Right lobe of liver (tissue), 6 donors: ENCODE measurements around the gene ST8SIA2. TPM values are rescaled to one million over a fixed set of nuclear protein-coding genes. Genes with fewer than 3 reads are reported as not detected.

Experiments
- ATAC-seq, 4 donors: fragments of 200-7000 bp; cut with Tn5 transposase; one replicate each; pipeline ENCODE4 v1.9.1; 2020; ENCODE audit warnings: mild to moderate bottlenecking in 4 of 4, moderate library complexity in 4 of 4
- DNase-seq, 3 donors: peaks; one replicate each; pipeline ENCODE4 v3.0.0-alpha.2; 2020
- H3K27ac ChIP-seq, 3 donors: fragments of 200-600 bp; one replicate each; pipeline ENCODE4 v1.8.0; 2022
- H3K27me3 ChIP-seq, 2 donors: fragments of 200-600 bp; one replicate each; pipeline ENCODE4 v1.8.0; 2022
- H3K36me3 ChIP-seq, 4 donors: fragments of 200-600 bp; sonication (generic) in 1 of 4; one replicate each; pipeline versions ENCODE4 v1.5.1 to v1.8.0; 2017 to 2022; ENCODE audit warnings: control low read depth in 1 of 4
- H3K4me1 ChIP-seq, 4 donors: fragments of 200-600 bp; sonication (generic) in 1 of 4; one replicate each; pipeline versions ENCODE4 v1.5.1 to v1.8.0; 2017 to 2022; ENCODE audit warnings: control low read depth in 1 of 4
- H3K4me3 ChIP-seq, 3 donors: fragments of 200-600 bp; one replicate each; pipeline ENCODE4 v1.8.0; 2022
- H3K9me3 ChIP-seq, 4 donors: fragments of 200-600 bp; sonication (generic) in 1 of 4; one replicate each; pipeline versions ENCODE4 v1.5.1 to v1.8.0; 2017 to 2022; ENCODE audit warnings: control low read depth in 1 of 4
- POLR2A ChIP-seq: fragments of 450-650 bp; IDR thresholded peaks from one replicate; pipeline ENCODE4 v1.6.1; 2017; ENCODE audit warnings: antibody characterized with exemption, mild to moderate bottlenecking
- WGBS: methylation state at CpG from one replicate; pipeline ENCODE4 v1.1.6; 2018; ENCODE audit warnings: low coverage, low lambda C conversion rate; ENCODE audit not compliant: insufficient coverage; ENCODE audit errors: missing lambda C conversion rate; 5-methylcytosine and 5-hydroxymethylcytosine counted together
- intact Hi-C, 2 donors: fragments of 100-400 bp; cut with DNase I; formaldehyde crosslinking; loops; one replicate each; pipeline versions ENCODE4 v1.11.2 to v1.14.1; 2022
- total RNA-seq, 6 experiments: library from RNA; depleted of rRNA in 2 of 6; stranded (reverse); fragments of >200 nt in 2 of 6; fragmentation: NEBNext Ultra II Directional in 3 of 6; extraction: Animal tissue kit (Norgen Biotek cat#: 25700) in 3 of 6; gene quantifications; one replicate each; pipeline versions ENCODE4 v1.1.0 to v1.2.4, GENCODE V29; 2016 to 2023
- TF ChIP-seq, protein P1 (sequence below), 4 donors: fragments of 200-600 bp in 3 of 4; fragments of 450-650 bp in 1 of 4; IDR thresholded peaks; one replicate each; pipeline versions ENCODE4 v1.5.1 to v1.8.0; 2016 to 2022; ENCODE audit warnings: antibody characterized with exemption in 4 of 4, mild to moderate bottlenecking in 2 of 4
- donor health status: DM: no; HTN: yes; CAD: no.
- donor health status: DM: no; HTN: no; CAD: no.
- donor health status: DM: no; HTN: no; CAD: no.
- donor health status: DM: no; HTN: yes; CAD: no.
- donor health status: DM: no; HTN: yes; CAD: no.

Gene ST8SIA2
- total RNA-seq, 6 experiments from 2014 or later: not detected

GRCh38 chr15:92444631-92445030 is 51.0 kb downstream of the ST8SIA2 start:
- no CpG with 5 or more reads among the region's 21 CpGs for WGBS
- DNase-seq: no peak

DNA sequence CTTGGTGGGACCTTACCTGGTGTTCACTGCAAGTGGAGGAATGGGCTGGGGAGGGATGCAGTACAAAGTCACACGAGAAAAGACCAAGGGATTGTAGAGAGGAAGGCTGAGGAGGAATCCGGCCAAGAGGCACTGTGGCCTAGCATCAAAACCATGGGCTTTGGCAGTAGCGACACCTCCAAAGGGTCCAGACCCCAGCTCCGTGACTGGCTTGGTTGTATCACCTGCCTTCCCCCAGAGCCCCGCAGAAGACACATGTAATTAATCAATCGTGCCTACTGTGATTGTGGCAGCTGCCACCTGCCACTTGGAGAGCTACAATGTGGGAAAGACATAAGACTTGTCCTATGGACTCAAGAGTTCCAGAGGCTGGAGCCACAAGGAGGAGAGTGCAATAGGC is 54.7 kb downstream of the ST8SIA2 start:
- ATAC-seq (no peak), DNase-seq (no peak)
- intact Hi-C loops: no loop called here
- WGBS: 73% methylated on average over 5 of the region's 6 CpGs
- Histone ChIP-seq H3K9me3 (no peaks in the 10 kb centered on the region), H3K27ac (no peak overlapping the region), H3K27me3 (no peaks in the 10 kb centered on the region), H3K4me3 (no peak overlapping the region), H3K4me1 (no peaks in the 10 kb centered on the region), H3K36me3 (no peaks in the 10 kb centered on the region)
- no peak for TF ChIP-seq POLR2A
- TF ChIP-seq, protein P1, sequence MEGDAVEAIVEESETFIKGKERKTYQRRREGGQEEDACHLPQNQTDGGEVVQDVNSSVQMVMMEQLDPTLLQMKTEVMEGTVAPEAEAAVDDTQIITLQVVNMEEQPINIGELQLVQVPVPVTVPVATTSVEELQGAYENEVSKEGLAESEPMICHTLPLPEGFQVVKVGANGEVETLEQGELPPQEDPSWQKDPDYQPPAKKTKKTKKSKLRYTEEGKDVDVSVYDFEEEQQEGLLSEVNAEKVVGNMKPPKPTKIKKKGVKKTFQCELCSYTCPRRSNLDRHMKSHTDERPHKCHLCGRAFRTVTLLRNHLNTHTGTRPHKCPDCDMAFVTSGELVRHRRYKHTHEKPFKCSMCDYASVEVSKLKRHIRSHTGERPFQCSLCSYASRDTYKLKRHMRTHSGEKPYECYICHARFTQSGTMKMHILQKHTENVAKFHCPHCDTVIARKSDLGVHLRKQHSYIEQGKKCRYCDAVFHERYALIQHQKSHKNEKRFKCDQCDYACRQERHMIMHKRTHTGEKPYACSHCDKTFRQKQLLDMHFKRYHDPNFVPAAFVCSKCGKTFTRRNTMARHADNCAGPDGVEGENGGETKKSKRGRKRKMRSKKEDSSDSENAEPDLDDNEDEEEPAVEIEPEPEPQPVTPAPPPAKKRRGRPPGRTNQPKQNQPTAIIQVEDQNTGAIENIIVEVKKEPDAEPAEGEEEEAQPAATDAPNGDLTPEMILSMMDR (IDR thresholded peaks at IDR 0.05): no peak

More at GRCh38 chr15:92444631-92445030, 51.0 kb downstream of the ST8SIA2 start:
- Histone ChIP-seq H3K27ac (no peak overlapping the region), H3K27me3 (no peaks in the 10 kb centered on the region), H3K4me1 (no peaks in the 10 kb centered on the region), H3K9me3 (no peaks in the 10 kb centered on the region), H3K36me3 (no peaks in the 10 kb centered on the region), H3K4me3 (no peak overlapping the region)
- no peak for TF ChIP-seq POLR2A
- TF ChIP-seq, protein P1 (IDR thresholded peaks at IDR 0.05): no peak
- intact Hi-C loops: no loop called here
- ATAC-seq: no peak

DNA sequence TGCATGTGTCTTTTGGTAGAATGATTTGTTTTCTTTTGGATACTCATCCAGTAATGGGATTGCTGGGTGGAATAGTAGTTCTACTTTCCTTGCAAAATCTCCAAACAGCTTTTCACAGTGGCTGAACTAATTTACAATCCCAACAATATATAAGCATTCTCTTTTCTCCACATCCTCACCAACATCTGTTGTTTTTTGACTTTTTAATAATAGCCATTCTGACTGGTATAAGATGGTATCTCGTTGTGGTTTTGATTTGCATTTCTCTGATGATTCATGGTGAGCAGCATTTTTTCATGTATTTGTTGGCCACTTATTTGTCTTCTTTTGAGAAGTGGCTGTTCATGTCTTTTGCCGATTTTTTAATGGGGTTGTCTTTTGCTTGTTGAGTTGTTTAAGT is 55.8 kb downstream of the ST8SIA2 start:
- DNase-seq: no peak

GRCh38 chr15:92451225-92451825 is 57.6 kb downstream of the ST8SIA2 start:
- WGBS: 60% methylated on average over 3 of the region's 10 CpGs
- H3K4me3 ChIP-seq: no peak overlapping the region
- no peaks in the 10 kb centered on the region for H3K36me3 ChIP-seq
- no peaks in the 10 kb centered on the region for H3K27me3 ChIP-seq
- no peaks in the 10 kb centered on the region for H3K4me1 ChIP-seq
- intact Hi-C loops: no loop called here
- H3K27ac ChIP-seq: no peak overlapping the region
- DNase-seq (no peak), ATAC-seq (no peak)
- no peaks in the 10 kb centered on the region for H3K9me3 ChIP-seq
- TF ChIP-seq, protein P1 (IDR thresholded peaks at IDR 0.05): no peak
- no peak for TF ChIP-seq POLR2A

More for the DNA sequence above, 55.8 kb downstream of the ST8SIA2 start:
- no peak for TF ChIP-seq POLR2A
- TF ChIP-seq, protein P1 (IDR thresholded peaks at IDR 0.05): no peak
- Histone ChIP-seq H3K4me1 (no peaks in the 10 kb centered on the region), H3K9me3 (no peaks in the 10 kb centered on the region), H3K36me3 (no peaks in the 10 kb centered on the region), H3K27ac (no peak overlapping the region), H3K4me3 (no peak overlapping the region), H3K27me3 (no peaks in the 10 kb centered on the region)
- 43% methylated on average over 2 of the region's 2 CpGs for WGBS
- intact Hi-C loops: no loop called here
- ATAC-seq: no peak
